HL-60 (cell line): ENCODE results near the gene BMAL1.

Source experiments
- CTCF ChIP-seq: IDR thresholded peaks from one replicate; pipeline ENCODE4 v1.5.1; 2011; ENCODE audit warnings: low read length, control low read depth, inconsistent platforms; ENCODE audit not compliant: insufficient read depth
- GABPA ChIP-seq: IDR thresholded peaks from 2 replicates; pipeline ENCODE4 v1.6.1; 2012; ENCODE audit warnings: low read depth
- POLR2AphosphoS5 ChIP-seq: IDR thresholded peaks from 2 replicates; pipeline ENCODE4 v1.6.1; 2012; ENCODE audit warnings: low read depth

DNA sequence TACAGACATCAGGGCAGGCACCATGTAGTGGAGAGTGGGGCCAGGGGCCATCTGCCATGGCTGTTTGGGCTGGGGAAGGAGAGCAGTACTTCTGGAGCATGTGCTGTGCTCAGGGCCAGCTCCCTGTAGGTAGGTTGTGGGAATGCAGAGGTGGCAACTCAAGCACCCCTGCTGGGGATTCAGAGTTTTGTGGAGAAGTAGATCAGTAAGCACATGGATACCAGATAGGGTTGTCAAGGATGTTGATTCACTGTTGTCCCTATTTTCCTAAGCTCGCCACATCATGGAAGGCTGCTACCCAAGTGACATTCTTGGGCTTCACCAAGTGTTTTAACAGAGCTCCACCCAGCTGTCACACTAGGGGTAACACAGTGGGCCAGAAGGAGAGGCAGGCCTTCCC lies 67.2 kb downstream of the BMAL1 start:
- no peak for TF ChIP-seq CTCF
- no peak for TF ChIP-seq GABPA
- no peak for TF ChIP-seq POLR2AphosphoS5
